ENCODE measurements around the gene APOL4.

DNA sequence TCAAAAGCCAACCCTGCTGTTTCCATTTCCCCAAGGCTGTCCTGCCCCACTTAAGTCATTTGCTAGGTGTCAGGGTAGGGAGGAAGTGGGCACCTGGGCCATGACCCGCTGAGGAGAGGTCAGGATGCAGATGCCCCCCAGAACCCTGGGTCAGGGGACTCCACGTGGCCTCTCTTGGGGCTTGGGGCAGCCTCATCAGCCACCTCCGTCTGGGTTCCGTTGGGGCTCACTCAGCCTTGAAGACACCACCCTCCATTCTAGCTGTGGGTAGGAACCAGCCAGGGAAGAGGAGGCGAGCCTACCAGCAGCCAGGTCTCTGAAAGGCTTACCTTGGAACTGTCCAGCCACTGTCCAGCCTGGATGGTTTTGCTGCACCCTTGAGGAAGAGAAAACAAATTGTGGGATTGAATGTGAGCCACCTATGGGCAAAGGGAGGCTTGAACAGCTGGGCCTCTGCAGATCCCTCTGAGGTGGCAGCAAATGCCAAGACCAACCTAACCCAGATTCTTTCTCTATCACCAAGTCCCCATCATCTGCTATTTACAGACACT, 2.5 kb downstream of the APOL4 start:
- TF ChIP-seq CTCF (conservative IDR thresholded peaks at IDR 0.05; ENCODE audit: low read depth, low read length) (no peak), RCOR1 (IDR thresholded peaks at IDR 0.05; ENCODE audit: insufficient replicate concordance, low read length) (no peak), BHLHE40 (IDR thresholded peaks at IDR 0.05; ENCODE audit: low read depth, low read length) (no peak), CEBPB (IDR thresholded peaks at IDR 0.05; ENCODE audit: low read depth, low read length) (no peak), FOS (IDR thresholded peaks at IDR 0.05; ENCODE audit: low read depth, low read length) (no peak), POLR2A (IDR thresholded peaks at IDR 0.05; ENCODE audit: low read depth, low read length) (no peak), MXI1 (IDR thresholded peaks at IDR 0.05; ENCODE audit: borderline replicate concordance, low read depth, low read length) (no peak), USF2 (IDR thresholded peaks at IDR 0.05; ENCODE audit: low read depth, low read length) (no peak), RFX5 (IDR thresholded peaks at IDR 0.05; ENCODE audit: low read depth, low read length) (no peak), MAFK (IDR thresholded peaks at IDR 0.05; ENCODE audit: low read depth, low read length) (no peak)
- TF ChIP-seq, protein P1, sequence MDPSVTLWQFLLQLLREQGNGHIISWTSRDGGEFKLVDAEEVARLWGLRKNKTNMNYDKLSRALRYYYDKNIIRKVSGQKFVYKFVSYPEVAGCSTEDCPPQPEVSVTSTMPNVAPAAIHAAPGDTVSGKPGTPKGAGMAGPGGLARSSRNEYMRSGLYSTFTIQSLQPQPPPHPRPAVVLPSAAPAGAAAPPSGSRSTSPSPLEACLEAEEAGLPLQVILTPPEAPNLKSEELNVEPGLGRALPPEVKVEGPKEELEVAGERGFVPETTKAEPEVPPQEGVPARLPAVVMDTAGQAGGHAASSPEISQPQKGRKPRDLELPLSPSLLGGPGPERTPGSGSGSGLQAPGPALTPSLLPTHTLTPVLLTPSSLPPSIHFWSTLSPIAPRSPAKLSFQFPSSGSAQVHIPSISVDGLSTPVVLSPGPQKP (IDR thresholded peaks at IDR 0.05; ENCODE audit: borderline replicate concordance, low read depth, low read length) = no peak
